Stimulated activated CD8-positive, alpha-beta memory T cell treated with anti-CD3 and anti-CD28 coated beads, Interleukin-15, amount 100 ng/mL, for 4 hours (primary cell): Measurements from ENCODE around the gene RAB7B.

Experiments used
- DNase-seq, 2 donors: peaks; one replicate each; pipeline ENCODE4 v3.0.0-alpha.2; 2020; ENCODE audit warnings: low read depth in 2 of 2

RAB7B gene

GRCh38 chr1:206022766-206023165 is 19.6 kb upstream of the RAB7B start:
- no peak for DNase-seq

- DNase-seq: no peak
These were observed 18.6 kb upstream of the RAB7B start for GRCh38 chr1:206021626-206022365.

DNA sequence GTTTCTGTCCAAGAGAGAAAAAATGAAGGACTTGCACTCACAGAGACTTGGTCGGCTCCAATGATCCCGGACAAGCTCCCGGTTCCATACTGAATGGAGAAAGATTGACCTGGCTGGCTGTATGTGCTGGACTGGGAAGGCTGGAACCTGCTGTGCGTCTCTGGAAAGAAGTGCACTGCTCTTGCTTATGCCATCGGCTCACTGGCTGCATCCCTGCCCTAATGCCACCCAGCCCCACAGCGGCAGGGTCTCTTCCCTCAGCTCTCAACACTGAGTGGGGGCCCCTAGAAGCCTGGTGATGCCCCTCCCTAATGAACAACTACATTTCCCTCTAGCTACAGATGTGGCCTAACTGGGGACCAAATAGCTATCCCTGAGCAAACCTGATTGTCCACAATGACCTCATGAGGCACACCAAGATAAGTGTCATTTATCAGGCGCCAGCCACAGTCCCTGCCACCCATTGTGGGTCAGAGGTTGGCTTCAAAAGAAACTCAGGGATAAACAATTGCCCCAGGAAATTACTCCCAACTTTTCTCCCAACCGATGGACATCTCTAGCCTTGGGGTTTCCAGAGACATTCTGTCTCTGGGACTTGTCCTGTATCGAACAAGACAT is 17.9 kb upstream of the RAB7B start:
- DNase-seq: no peak

DNA sequence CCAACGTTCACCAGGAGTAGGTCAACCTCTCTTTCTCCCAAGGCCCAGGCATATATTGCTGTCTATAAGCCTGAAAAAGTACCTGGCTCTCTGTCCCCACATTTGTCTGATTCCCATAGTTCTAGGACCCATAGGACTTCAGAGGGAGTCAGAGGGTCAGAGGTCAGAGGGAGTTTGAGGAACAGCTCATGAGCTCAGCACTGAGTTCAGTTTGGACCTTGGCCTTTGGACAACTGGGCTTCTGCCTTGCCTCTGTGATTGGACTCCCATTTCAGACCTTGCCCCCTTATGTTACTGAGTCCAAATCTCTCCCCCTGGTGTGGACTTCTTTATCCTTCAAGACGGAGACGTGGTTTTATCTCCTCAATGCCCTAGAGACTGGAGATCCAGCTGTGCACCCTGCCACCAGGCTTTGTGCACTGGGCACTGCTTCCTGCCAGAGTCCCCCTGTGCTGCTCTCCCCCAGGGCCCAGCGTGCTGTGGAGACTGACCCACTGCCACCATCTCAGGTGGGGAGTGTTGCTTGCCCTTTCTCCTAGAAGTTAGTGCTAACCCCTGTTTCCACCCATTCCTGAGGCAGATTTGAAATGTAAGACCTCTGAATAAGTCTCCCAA is 17.3 kb upstream of the RAB7B start:
- DNase-seq: no peak

GRCh38 chr1:206015071-206015470 is 11.9 kb upstream of the RAB7B start:
- no peak for DNase-seq

- no peak for DNase-seq
These were observed 11.4 kb upstream of the RAB7B start for GRCh38 chr1:206014601-206015000.

DNA sequence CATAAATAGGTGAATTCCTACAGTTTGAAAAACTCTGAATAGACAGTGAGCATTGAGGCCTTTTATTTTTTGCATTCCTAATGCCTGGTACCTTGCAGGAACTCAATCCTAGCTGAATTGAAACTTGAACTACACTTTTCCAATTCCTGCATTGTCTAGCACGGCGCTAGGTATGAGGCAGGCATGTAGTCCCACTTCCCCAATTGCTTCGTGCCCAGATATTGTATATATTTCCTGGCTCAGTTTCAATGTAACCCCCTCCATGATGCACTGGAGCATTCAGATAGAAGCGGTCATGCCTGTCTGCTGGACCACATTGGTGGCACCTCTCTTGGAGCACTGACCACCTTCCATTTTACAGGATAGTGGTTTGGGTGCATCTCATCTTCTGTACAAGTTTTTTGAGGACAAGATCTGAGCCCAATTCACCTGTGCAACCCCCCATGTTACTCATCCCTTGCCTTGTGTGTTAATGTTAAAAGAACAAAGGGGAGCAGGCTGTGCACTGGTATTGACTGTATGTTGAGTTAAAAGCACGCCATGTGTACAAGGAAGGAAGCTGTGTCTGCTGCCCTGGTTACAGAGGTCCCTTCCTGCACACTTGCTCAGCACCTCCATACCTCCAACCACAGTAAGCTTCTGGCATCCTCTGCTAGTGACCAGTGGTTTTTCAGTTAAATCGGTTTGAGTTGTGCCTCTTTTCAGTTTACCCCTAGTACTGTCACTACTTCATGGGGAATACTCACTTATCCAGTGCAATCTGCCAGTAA is 10.0 kb upstream of the RAB7B start:
- DNase-seq: no peak

GRCh38 chr1:206012086-206012859 is 9.1 kb upstream of the RAB7B start:
- DNase-seq: no peak

GRCh38 chr1:206011057-206011456 is 7.9 kb upstream of the RAB7B start:
- DNase-seq: no peak

DNA sequence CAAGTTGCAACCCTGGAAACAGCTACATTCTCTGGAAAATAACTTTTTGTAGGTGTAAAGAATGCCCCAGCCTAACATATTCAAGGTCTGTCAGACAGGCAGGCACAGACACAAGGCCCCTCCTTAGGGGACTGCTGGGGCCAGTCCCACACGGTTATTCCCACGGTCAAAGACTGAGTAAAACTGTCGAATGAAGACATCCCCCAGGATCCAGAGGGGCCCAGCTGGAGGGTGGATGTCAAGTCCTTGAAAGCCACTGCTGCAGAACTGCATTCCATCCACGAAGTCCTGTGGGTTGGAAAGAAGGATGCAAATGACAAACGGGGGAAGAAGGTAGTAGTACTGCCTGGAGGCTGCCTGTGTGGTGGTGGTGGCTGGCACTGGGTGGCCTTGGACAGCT is 6.9 kb upstream of the RAB7B start:
- DNase-seq: no peak

DNA sequence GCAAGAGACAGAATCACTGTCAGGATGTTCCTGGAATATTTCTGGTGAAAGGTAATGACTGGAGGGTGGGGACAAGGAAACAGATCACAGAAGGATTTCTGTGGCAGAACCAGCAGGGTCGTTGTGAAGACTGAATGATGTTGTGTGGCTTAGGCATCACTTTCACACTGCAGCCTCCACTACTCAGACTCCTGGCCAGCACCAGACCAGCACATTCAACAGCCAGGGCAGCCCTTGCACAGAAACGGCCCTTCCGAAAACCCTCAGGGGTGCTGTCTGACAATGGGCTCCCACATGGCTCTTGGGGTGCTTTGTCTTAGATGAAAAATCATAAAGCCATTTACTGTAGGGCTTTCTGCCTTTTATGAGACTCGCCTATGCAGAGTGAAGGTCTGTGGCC is 3.8 kb upstream of the RAB7B start:
- no peak for DNase-seq

GRCh38 chr1:206005778-206006180 is 2.6 kb upstream of the RAB7B start:
- DNase-seq: no peak

DNA sequence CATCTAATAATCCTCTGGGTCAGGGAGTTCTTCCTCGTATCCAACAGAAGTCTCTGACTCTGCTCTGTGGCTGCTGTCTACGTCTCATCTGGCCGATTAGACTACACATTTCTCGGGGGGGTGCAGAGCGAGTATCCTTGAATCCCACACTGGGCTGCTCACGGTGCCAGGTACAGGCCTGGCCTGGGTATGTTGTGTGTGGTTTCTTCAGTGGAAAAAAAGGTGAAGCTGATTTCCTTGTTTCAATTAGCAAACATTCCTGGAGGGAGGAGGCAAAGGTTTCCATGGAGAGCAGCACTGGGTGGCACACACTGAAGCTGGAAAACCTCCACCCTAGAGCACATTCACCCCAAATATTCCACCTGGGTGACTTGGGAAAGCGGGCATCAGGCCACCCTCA is 2.0 kb upstream of the RAB7B start:
- DNase-seq: no peak

DNA sequence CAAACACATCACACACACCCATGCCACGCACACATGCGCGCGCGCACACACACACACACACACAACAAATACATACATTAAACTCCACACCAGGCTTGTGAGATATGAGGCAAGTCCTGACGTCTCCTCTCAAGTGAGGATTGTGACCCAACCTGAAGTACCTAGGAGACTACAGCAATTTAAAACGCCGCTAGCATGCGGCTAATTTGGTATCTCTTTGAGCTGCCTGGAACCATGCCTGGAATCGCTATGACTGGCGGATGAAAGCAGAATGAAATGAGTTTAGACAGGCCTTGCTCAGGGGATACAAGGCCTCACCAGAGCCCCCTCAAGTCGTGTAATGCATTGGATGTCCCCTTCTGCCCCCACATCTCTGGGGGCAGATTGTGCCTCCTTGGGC is 1.6 kb upstream of the RAB7B start:
- no peak for DNase-seq

DNA sequence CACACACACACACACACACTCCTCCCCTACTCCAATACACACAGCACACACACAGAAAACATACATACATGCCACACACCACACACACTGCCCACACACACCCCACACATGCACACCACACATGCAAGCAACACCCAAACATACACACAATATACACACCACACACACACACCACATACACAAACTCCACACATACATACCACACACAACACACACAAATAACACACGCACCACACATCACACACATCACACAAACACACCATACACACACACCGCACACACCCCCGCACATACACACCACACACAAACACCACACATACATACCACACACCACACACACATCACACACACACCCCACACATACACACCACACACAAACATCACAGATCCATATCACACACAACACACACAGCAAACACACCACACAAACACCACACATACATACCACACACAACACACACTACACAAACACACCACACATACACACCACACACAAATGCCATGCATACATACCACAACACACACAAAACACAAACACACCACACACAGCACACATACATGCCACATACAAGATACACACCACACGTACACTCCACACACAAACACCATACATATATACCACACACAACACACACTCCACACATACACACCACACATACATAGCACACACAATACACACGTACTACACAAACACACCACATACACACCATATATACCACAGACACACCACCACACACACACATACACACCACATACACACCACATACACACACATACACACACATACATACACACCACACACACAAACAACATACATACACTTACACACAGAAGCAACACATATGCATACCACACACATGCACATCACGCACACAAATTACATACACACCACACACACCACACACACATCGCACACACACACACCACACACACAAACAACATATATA is 932 bp upstream of the RAB7B start:
- no peak for DNase-seq

GRCh38 chr1:206002160-206002559 is 1.0 kb downstream of the RAB7B start:
- DNase-seq: no peak

- no peak for DNase-seq
These were observed 1.7 kb downstream of the RAB7B start for GRCh38 chr1:206001476-206001888.

DNA sequence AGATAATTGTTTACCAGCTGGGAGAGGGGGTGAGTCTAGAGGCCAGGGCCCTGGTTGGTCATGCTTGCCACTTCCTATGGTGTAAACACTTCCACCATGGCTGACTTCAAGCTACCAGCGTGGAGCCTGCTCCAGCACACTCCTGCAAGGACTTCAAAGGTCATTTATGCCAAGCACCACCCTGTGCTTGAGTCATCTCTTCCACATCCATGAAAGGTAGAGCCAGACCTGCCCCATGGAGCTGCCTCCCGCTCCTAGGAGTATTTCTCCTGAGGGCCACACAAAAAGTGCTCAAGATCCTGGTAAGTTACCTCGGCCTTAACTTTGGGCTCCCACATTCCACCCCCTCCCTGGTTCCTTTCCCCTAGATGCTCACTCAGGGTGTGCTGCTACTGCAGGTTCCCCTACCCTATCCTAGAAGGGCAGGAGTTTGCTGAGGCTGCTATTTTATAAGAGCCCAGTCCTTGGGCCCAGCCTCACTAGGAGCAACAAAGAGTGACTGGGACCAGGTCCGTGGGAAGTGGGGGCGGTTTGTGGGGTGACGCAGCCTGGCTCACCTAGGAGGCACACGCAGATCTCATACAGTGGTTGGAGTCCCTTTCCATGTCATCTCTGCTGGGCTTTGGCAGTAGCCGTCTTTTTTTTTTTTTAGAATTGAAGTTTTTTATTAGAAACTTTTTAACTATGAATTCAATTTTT is 2.4 kb downstream of the RAB7B start:
- no peak for DNase-seq

GRCh38 chr1:205998457-205999241 is 4.5 kb downstream of the RAB7B start:
- no peak for DNase-seq
